Epithelial cell of esophagus (primary cell): Measurements from ENCODE around the gene C1R.
"Not testable (repeated sequence)": the region's sequence is repeated elsewhere in the genome, so short reads cannot be mapped to it uniquely, and the experiment has no call there.

Source experiments
- DNase-seq: peaks from one replicate; pipeline ENCODE4 v3.0.0; 2010; ENCODE audit warnings: low read depth
- H3K4me3 ChIP-seq: 2 replicates; pipeline ENCODE4 v1.5.1; 2011; ENCODE audit warnings: mild to moderate bottlenecking, low read length, control low read depth
- CTCF ChIP-seq: IDR thresholded peaks from 2 replicates; pipeline ENCODE4 v1.5.1; 2011; ENCODE audit warnings: low read depth, mild to moderate bottlenecking, low read length, control low read depth, inconsistent platforms; ENCODE audit not compliant: insufficient read depth; ENCODE audit errors: missing control alignments

The C1R gene

DNA sequence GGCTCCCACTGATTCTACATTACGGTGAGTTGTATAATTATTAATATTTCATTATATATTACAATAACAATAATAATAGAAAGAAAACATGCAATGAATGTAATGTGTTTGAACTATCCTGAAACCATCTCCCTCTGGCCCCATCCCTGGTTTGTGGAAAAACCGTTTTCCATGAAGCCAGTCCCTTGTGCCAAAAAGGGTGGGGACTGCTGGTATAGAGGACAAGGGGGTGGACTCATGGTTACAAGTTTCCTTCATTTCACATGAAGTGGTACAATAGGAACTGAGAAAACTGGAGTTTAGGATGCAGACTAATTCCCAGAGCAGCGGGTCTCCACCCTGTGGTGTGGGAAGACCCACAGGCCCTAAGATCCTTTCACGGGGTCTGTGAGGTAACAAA is 19.8 kb upstream of the C1R start:
- no peak for DNase-seq
- no peak overlapping the region for H3K4me3 ChIP-seq
- no peak for TF ChIP-seq CTCF

- H3K4me3 ChIP-seq = no peak overlapping the region
- no peak for DNase-seq
- TF ChIP-seq CTCF = no peak
Measured at GRCh38 chr12:7110661-7111060, 18.4 kb upstream of the C1R start.

DNA sequence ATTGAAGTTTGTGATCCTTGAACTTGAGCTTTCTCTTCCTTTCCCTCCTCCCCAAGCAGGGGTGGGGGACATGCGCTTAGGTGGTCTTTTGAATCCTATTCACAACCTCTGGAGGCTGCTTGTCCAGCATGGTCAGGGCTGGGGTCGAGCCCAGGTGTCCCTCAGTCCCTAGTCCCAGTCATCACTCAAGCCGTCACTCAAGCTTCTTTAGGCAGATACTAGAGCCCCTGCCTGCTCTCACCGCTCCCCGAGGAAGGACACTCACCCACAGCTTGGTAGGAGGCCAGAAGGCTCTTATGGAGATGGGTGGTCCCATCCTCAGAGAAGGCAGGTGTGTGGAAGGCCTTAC is 17.3 kb upstream of the C1R start:
- TF ChIP-seq CTCF = no peak
- DNase-seq = no peak
- peak overlapping the region; percentile 76 for H3K4me3 ChIP-seq

GRCh38 chr12:7108796-7109571 is 16.7 kb upstream of the C1R start, which contains the start of gene C1RL:
Gene C1RL (minus strand): TSS chr12:7109214. CDS start chr12:7109180, 34 bp downstream.
- H3K4me3 ChIP-seq = peak within 1 kb of the TSS; percentile 76
- TF ChIP-seq CTCF = peak; percentile 94
- peak; percentile 78 for DNase-seq

DNA sequence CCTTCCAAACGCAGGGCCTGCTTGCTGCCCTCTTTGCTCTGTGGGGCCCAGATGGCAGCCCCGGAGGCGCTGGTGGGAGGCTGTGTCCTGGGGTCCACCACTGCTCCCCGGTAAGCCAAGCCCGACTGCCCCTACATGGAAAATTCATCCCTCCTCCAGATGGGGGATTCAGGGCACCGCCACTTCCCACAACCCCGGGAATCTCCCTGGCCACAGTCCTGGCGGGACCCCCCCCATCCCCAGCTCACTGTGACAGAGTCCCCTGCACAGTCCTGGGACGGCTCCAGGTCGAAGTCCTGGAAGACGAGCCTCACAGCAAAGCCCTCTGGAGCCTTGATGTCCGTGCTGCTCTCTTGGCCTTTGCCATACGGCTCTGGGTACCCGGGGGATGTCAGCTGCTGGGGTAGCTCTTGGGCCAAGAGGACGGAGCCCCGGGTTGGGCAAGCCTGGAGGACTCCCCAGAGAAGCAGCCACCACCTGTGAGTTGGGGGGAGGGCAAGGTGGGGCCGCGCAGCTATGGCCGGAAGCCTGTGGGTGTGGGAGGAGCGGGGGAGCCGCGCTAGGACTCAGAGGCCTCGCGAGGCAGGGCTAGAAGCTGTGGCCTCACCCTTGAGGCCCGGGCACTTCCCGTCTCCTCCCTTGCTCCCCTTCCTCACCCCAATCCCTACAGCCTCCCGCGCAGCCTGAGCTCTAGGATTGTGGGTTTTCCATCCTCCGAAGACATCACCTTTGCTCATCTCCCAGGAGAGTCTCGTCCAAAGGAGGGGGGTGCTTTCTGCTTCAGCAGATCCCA is 16.0 kb upstream of the C1R start:
- peak overlapping the region; percentile 76 for H3K4me3 ChIP-seq
- DNase-seq = peak; percentile 88
- TF ChIP-seq CTCF = no peak

GRCh38 chr12:7107636-7108002 is 15.4 kb upstream of the C1R start:
- TF ChIP-seq CTCF = no peak
- peak overlapping the region; percentile 76 for H3K4me3 ChIP-seq
- peak; percentile 71 for DNase-seq

DNA sequence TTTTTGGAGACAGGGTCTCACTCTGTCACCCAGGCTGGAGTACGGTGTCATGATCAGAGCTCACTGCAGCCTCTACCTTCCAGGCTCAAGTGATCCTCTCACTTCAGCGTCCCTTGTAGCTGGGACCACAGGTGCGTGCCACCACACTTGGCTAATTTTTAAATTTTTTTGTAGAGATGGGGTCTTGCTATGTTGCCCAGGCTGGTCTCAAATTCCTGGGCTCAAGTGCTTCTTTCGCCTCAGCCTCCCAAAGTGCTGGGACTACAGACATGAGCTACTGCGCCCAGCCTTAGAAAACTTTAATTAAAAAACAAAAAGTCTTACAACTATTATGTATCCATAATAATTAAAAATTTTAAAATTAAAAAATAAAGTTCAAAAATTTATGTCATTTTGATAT is 14.9 kb upstream of the C1R start:
- not testable (repeated sequence) for DNase-seq
- H3K4me3 ChIP-seq = peak overlapping the region; percentile 76
